CD4-positive, alpha-beta T cell treated with Interleukin-6 for 4 hours (primary cell): ENCODE measurements around the gene PRKCH.
A peak's percentile ranks its signal among the peaks of the same experiment; 100 is the strongest.

Source experiments
- DNase-seq: peaks from one replicate; pipeline ENCODE4 v3.0.0-alpha.2; 2020; ENCODE audit warnings: mixed read lengths

The PRKCH gene

DNA sequence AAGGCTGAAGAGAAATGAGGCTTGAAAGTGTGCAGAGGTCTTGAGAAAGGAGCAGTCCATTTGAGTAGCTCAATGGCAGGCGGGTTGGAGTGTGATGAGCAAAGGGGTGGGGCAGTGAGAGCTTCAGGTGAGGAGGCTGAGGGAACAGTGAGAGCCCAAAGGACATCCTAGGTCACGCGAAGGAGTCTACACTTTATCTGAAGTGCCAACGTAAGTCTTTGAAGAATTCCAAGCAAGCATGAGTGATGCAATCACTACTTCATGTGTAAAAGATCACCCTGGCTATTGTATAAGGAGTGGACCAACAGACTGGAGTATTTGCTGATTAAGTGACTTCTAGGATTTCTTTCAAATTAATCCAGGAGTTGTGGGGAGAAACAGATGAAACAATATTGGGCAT lies 214.1 kb downstream of the PRKCH start:
- DNase-seq: no peak

DNA sequence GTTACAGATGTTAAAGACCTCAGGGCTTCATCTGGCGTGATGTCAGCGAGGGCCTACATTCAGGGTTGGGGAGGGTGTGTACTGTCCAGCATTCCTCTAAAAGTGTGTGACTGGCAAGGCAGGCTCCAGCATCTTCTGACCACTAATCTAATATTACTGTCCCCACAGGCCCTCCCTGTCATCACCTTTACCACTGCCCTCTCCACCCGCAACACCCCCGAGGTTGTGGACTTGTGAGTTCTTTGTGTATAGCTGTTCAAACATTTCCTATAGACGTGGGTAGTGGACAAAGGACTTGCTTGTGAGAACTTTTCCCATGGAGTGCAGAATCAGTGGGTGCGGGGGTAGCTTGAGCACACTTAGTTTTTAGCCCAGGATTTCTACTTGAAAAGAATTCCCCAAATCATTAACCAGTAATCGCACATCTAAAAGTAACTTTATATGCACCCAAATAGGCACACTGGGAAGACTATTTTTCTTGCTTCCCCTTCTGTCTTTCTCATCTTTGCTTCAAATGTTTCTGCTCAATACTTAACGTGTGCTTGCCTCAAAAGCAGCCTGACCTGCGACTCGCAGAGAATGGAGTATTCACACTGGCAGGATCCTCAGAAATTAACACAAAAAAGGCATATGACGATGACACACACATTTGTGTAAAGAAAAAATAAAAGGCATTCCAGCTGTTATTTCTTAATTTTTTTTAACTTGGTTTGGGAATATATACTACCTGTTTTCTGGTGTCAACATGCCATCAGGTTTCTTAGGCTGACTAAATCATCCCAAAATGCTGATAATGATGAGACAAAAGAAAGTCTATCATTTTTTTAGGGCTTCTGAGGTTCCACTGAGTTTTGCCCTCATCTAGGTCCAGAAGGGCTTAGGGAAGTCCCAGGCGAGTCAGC lies 215.5 kb downstream of the PRKCH start:
- DNase-seq: no peak

DNA sequence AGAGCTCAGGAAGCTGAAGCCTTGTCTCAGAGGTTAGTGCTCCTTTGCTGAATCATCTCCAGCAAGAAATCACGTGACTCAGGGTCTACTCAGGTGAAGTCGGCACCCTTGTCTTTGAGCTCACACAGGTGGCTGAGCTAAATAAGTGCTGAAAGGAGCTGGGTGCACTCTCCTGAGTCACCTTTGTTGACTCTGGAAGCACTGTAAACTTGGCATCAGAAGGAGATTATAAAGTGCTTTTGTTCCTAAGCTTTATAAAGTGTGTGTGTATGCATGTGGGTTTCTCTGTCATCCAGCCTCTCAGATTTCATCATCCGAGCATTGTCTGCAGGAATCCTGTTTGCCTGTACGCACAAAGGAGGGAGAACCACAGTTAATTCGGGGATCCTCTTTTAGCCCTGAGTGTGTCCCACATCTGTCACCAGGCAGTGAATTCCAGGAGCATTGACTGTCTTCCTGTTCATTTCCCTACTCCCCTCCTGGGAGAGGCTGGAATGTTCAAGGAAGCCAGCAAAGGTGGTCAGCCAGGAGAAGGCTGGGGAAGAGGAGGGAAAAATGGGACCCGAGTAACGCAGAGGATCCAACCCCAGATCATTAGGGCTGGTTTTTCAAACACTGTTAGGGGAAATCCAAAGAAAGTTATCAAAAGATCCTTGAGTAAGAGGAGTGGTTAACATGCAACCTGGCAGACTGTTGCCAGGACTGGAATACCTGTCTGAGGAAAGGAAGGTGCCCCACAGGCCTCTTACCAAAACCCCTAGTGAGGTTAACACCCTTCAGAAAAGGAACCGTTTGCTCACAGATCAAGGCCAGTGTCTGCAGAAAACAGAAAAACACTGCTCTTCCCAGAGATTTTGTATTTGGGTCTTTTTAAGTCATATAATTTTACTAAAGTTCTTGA lies 216.4 kb downstream of the PRKCH start:
- peak; percentile 59 for DNase-seq

DNA sequence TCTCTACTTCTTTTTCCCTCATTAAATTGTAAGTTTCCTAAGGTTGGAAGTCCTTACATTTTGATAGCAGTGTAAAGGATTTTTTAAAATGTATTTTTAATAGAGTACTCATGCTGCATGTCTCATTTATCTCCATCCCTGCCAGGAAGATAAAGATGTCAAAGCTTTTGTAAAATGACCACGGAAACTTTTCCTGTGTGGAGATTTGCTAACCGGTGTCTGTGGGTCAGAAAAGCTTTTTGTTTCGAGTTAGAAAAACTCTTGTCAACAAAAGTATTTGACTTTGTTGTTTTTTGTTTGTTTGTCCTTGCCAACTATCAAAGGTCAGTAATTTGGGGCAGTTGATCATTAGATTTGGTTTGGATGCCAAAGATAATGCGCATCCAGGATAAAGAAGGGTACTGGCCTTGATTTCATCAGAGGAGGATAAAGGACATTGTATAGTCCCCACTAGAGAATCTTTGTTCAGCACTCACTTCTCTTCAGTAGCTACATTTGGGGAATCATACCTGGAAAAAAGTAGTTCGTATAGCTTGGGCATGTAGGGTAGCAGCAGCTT lies 217.2 kb downstream of the PRKCH start:
- DNase-seq: no peak

DNA sequence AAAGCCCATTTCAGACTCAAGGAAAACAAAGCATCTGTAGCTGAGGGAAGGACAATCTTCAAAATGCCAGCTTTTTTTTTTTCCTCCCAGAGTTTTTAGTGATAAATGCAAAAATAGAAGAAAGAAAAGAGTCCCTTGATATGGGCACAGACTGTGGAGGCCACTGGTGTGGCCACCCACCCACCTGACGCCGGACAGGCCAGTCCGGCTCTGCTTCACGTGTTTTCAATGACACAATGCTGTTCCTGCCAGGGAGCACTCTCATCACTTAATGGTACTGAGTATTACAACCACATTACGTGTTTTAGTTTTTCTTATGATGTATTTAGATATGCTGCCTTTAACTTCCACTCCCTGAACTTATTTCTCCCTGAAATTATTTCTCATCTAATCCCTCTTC lies 218.3 kb downstream of the PRKCH start:
- DNase-seq: no peak

DNA sequence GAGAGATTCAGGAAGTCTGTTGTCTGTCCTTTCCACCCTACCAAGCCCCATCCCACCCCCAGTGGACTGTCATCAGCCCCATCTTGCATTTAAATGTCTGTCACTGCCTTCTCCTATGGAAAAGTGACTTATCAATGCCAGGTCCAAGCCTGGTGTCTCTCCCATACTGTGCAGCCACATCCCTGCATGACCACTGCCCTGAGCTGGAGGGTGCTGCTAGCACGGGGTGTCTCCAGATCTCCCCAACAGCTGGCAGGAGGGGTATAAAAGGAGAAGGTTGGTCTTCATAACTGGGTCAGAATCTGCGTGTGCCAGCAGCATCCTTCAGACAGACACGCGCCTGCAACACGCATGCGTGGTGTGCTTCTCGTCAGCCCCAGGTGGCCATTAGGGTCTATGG lies 219.6 kb downstream of the PRKCH start:
- DNase-seq: no peak

DNA sequence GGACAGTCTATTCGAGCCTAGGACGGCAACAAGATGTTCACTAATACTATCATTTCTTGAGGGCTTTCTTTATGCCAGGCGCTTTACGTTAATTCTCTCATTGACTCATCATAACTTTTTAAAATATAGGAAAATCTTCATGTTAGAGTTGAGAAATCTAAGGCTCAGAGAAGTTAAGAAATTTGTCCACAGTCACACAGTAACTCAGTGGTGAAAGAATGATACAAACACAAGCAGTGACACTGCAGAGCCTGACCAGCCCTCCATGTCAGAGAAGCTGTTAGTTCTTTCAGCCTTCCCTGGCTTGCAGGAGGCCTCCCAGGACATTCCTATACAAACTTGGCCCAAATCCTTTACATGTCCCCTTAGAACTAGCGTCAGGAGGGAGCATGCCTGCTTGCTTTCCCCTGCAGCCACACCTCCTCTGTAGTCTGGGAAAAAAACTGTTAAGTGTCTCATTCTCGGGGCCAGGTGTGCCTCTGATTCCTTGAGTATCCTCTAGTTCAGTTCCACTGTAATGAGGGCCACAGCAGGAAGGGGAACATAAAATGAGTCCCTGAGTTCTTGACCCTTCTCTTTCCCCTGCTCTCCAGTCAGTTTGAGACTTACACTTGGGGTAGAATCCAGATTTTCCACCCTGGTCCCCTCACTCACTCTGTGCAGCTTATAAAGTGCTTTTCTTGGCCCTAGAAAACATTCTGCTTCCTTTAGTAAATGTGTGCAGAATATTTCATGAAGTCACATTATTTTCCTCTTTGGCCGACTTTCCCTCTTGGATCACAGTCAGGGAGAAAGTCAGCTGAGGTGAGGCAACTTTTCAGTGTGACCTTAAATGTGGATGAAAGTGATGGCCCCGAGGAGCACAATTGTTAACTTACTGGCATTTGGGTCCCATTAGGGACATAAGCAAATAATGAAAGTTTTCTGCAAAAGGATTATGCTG lies 221.7 kb downstream of the PRKCH start:
- DNase-seq: no peak

DNA sequence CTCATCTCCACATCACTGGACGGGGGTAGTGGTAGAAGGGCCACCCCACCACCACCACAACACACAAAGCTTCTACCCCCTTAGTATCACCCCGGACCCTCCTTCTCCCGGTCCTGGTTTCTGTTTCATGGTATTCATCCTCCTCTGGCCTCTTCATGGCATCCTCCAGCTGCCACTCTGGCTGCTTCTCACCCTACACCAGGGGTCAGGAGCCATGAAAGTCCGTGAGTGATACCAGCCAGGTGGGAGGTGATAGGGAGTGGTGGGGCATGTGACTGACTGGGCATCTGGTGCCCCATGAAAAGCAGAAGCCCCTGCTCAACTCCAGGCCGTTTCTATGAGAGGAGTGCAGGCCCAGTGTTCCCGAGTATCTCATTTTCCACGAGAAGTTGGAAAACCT lies 222.6 kb downstream of the PRKCH start:
- no peak for DNase-seq

DNA sequence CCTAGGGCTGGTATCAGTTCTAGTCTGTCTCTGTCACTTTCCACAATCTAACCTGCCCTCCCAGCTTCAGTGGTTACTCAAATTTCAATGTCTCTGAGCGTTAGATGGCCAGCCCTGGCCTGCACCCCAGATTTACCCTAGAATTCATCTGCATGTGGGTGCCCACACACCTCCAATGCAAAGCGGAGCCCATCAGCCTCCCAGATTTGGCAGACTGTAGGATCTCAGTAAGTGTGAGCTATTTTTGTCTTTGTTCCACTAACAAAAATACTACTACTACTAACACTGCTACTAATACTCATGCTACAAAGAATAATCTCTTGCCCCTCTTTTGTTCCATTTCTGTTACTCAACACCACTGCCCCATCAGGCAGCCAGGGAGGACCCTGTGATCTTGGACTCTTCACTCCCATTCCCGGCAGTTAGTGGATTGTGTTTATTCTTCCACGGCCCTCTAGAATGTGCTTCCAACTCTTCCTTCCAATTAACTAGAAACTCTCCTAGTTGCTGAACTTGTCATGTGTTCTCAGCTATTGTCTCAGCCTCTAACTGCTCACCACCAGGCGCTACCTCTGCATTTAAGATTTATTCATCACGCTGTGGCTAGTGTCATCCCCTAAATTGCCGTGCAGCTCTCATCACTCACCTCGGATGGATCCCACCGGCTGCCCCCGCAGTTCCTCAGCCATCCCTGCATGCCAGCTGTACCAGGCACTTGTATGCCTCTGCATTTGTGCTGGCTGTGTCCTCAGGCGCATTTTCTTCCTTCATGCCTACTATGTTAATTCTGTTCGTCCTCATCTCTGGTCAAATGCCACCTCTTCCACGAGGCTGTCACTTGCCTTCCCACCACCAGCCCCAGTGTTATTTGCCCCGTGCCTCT lies 223.3 kb downstream of the PRKCH start:
- no peak for DNase-seq

DNA sequence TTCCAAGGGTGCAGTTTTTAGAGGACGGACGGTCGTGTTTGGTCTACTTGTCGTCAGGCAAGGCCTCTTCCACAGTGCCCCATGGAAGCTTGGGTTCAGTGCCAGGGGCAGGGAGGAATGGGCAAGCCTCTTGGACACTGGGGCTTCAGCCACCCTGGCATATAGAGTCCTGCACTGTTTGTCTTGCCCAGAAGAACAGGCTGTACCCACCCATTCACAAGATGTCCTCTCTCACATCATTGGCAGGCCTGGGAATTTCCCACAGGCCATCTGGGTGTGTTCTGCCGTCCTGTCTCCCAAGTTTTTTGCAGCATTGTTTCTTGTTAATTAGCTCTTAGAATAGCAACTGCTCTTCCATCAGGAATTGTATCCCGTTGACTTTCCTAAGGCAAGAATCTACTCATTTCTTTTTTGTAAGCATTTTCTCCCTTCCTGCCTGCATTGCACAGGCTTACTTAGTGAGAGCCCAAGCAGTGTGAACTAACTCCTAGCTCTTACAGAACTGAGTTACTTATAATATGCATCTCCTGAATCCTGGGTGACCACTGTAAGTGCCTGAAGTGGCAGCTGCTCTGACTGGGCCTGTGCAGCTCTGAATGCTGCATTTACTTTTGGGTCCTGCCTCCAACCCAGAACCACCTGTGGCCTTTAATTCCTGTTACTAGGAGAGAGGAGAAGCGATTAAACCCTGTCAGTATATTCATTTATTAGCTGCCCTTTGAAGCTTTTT lies 224.5 kb downstream of the PRKCH start:
- no peak for DNase-seq

DNA sequence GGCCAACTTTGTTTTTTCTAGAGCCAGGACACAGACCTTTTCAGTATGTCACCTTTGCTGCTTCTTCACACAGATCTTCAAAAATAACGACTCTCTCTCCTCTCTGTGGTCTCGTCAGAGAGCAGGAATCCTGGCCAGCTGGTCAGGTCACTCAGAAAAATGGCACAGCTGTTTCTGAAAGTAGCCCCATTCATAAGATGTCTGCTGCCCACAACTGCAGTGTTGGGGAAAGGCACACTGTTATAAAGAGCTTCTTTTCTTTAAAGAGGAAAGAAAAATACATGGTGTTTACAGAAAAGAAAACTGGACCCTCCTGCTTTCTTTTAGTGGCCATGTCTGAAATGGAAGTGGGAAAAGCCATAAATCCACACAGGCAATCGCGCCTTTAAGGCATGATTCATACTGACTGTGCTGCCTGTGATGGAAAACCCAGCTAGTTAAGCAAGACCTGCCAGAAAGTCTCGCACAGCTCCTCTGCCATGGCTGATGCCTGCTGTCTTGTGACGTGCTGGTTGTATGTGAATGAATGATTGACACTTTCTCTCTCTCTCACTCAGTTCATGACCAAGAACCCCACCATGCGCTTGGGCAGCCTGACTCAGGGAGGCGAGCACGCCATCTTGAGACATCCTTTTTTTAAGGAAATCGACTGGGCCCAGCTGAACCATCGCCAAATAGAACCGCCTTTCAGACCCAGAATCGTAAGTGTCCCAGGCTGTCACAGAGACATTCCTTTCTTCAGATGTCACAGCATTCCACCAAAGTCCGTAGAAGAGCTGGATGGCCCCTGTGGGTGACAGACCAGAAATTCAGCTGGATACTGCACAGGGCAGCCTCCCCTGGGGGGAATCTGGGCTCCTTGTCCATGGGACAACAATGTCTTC lies 226.0 kb downstream of the PRKCH start:
- no peak for DNase-seq

DNA sequence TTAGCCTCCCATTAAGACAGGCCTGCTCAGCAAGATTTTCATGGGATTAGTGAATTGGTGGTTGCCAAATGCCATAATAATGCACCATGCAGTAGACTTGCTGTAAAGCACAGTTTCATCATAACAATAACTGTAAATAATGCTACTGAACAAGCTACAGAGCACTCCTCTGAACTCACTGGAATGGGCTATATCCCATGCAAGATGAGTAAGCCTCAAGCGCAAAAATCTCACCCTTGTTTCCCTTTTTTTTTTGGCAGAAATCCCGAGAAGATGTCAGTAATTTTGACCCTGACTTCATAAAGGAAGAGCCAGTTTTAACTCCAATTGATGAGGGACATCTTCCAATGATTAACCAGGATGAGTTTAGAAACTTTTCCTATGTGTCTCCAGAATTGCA lies 228.0 kb downstream of the PRKCH start:
- no peak for DNase-seq

DNA sequence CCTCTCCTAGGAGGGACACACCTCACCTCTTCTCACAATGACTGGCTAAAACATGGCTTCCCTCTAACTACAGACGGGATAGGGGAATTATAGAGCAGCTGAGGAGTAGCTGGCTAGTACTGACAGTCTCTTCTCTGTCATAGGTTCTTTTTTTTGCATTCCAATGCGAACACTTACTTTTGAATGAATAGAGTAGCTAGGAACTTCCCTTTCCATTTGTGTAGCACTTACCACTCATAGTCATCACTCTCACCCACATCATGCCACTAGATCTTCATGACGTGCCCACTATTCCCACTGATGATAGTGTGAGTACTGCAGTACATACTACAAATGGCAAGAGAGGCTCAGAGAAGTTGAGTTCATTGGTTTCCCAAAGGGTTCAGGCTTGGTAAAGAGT lies 230.0 kb downstream of the PRKCH start:
- no peak for DNase-seq

DNA sequence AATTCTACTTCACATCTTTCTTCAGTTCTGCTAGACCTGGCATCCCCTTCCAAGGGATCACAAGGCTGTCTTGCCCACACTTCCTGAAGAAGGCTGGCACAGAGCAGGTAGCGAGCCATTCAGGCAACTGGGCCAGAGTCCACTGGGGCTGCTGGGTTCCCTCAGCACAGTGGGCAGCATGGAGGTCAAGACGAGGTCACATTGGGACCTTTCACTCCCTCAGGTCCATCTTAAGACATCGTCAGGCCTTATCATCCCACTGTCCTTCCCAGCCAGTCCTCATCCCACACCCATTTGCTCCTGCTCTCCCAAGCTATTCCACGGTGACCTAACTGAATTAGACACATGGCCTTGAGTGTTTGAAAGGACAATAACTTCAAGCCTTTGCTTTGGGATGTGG lies 230.9 kb downstream of the PRKCH start:
- no peak for DNase-seq

DNA sequence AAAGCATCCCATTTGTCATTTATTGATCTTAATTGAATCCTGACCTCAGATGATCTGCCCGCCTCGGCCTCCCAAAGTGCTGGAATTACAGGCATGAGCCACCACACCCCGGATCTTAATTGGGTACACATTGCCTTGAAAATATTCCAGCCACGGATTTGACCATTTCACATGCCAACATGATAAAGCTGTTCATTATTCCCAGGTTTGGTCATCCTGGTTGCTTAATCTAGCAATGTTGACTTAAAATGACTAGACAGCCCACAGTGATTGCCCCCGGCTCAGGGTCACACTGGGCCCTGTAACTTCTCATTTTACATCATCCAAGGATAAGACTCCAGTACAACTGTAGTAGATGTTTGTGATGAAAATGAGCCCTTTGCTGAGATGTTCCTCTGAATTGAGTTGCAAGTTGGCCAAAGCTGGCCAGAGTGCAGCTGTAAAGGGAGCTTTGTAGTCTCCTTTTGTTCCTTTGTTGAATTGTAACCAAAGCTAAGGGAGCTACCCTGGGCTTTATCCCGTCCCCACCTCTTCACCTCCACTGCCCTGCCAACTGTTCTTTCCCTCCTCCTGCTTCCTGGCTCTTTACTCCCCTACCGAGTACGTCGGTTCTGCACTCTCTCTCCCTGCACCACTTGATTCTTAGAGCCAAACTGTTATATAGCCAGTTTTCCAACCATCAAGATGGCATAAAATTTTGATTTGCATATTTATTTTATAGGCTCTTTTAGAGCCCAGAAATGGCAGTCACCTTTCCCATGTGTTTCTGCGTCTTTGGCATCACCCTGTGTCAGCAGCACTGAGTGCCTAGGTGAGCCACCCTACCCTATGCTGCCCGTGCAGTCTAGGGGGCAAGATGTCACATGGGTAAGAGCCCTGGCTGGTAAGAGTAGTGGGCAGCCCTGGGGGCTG lies 232.6 kb downstream of the PRKCH start:
- DNase-seq: no peak

DNA sequence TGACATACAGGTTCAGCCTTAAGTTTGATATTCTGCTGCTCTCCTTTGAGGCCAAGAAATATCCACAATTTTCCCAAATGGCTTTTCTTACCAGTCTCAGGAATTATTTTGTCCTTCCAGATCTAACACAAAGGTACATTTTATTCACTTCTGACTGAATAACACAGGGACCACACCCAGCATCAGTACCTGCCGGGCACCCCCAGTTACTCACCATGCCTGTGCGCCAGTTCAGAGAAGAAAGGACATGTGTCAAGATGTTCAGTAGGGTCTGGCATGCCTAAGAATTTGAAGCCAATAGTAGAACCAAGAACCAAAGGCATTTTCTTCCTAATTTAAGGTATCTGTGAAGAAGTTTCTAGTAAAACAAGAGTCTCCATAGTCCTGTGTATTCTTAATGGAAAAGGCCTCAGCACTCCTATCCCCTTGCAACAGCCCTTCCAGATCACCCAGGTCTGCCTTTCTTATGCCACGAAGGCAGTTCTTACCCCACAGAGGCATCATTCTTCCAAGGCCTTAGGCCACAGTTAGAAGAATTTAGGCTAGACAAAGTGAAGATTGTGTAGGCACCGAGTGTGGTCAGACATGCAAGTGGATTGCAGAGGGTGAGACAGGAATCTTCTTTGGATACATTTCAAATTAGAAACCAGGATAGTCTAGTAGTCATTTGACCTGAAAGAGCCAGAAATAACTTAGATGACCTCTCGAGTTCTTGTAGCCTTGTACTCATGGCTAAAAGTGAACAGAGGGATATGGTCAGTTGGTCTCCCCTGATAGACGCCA lies 233.9 kb downstream of the PRKCH start:
- no peak for DNase-seq

DNA sequence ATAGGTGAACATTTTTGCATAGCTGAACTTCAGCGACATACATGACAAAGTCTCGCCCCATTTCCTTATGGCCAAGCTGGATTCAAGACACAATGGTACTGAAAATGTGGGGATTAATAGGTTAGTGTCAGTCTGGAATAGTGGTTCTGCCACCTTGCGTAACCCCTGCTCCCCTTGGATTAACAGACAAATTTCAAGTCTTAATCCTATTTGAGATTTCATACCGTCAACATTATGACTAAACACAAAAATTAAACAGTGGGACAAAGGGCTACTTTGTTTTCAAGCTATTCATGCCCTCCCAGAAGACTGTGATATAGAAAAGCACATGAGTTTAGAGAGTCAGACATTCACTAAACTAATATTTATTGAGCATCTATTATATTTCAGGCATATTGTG lies 235.1 kb downstream of the PRKCH start:
- DNase-seq: no peak

DNA sequence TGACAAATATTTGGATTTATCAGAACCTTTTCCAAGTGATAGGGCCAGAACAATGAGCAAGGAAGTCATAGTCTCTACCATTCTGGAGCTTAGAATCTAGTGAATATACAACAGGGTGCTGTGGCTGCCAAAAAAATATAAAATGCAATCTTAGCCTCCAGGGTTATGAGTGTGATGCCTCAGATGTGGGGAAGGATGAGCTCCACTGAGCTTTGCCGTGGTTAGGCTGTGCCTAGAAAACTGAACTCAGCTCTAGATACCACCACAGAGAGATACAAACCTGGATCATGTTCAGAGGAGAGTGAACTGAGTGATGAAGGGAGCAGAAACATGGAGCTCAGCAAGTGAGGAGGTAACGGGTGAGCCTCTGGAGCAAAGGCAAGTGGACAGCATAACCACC lies 235.9 kb downstream of the PRKCH start:
- no peak for DNase-seq
